Measurements from ENCODE around the gene LHX3.

The LHX3 gene

GRCh38 chr9:136177224-136177623 is 27.7 kb downstream of the LHX3 start:
- DNase-seq (ENCODE audit: low spot score): no peak

GRCh38 chr9:136175616-136176197 is 29.2 kb downstream of the LHX3 start:
- no peak for DNase-seq (ENCODE audit: low spot score)

- no peak for DNase-seq (ENCODE audit: low spot score)
These were observed 29.9 kb downstream of the LHX3 start for GRCh38 chr9:136174779-136175615.

DNA sequence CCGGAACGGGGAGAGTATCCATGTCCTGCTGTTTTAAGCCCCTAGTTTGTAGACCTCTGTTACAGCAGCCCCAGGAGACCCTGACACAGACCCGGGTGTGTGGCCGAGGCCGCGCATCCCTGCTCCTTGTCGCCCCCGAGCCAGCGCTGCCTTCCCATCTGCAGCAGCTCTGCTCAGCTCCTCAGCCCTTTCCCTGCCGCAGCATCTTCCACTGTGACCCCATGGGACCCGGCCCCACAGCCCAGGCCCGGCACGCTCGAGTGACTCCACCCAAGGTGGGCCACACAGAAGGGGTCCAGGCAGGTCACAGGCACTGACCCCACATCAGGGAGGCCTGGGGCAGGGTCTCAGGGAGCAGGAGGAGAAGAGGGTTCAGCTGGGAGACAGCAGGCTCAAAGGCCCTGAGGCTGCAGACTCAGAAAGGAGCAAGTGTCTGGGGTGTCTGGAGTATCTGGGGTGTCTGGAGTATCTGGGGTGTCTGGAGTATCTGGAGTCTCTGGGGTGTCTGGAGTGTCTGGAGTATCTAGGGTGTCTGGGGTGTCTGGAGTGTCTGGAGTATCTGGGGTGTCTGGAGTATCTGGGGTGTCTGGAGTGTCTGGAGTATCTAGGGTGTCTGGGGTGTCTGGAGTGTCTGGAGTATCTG is 31.2 kb downstream of the LHX3 start:
- no peak for DNase-seq (ENCODE audit: low spot score)

GRCh38 chr9:136172412-136173079 is 32.4 kb downstream of the LHX3 start:
- DNase-seq (ENCODE audit: low spot score): no peak

DNA sequence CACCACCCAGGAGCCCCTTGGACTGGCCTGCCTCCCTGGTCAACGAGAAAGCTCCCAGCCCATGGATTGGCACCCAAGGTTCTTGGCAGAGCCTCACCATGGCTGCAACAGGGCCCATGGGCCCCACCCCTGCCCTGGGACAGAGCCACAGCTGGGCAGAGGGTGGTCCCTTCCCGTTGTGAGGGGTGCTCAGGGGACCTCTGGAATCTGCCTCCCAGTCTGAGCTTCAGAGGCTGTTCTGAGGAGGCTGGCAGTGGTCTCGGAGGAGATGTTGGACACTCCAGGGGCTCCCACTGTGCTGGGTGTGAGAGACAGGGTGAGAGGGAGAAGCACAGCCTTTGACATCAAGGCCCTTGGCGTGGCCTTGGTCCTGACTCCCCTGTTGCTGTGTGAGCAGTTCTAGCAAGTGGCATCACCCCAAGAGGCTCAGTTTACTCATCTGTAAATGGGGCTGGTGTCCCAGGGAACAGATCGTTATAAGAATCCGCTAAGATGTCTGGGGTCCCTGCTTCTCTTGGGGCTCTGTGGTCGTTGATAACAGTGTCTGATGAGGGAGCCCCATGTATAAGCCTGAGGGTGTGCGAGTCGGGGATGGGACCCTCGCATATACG is 33.0 kb downstream of the LHX3 start:
- no peak for DNase-seq (ENCODE audit: low spot score)

GRCh38 chr9:136171009-136171800 is 33.7 kb downstream of the LHX3 start:
- DNase-seq (ENCODE audit: low spot score): no peak

DNA sequence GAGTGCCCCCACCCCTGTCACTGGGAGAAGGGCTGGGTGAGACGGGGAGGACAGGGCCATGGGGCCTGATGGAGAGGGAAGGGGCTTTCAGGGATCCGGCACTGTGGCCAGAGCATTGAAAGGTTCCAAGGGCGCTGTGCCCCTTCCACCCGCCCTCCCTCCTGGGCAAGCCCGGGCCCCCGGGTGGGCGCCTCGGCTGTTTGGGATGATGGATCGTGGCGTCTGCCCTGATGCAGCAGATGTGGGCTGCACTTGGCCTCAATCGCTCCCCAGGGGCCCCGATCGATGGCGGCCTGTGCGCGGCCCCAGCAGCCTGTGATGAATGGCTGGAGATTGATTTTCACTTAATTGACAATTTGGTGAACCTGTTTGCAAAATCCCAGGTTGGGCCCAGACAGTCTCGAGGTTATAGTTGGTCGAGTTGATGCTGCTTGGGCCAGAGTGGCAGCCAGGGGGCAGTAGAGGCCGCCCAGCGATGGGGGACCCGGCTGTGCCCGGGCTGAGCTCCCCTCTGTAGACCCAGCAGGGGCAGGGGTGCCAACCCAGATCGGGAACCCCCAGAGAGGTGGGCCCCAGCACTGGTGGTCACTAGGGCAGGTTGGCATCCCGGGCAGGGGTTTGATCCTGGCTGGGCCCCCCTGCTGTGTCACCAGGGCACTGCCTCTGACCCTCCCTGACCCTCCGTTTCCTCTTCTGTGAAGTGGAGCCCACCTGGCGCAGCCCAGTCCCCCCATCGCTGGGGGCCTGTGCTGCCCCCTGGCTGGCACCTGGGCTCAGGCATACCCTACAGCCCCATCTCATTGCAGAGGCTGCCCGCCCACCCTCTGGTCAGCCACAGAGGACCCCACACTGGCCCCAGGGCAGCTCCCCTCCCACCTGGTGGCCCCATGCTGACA is 34.7 kb downstream of the LHX3 start:
- DNase-seq (ENCODE audit: low spot score): peak; percentile 81

DNA sequence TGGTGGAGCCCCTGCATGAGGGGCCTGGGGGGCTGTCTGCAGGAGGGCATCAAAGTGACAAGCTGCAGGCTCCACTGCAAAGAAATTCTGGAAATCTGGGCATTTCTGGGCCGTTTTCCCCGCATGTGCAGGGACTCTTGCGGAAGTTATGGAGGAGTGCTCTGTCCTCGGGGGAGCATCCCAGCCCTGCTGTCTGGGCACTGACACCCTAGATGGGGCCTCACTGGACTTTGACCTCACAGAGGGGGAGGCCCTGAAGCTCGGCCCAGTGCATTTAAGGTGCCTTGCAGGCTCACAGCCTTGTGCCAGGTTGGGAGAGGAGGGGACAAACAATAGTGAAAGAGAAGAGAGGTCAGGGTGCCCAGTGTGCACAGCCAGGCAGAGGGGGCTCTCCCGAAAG is 35.4 kb downstream of the LHX3 start:
- no peak for DNase-seq (ENCODE audit: low spot score)

GRCh38 chr9:136163248-136163850 is 41.6 kb downstream of the LHX3 start:
- DNase-seq (ENCODE audit: low spot score): no peak

DNA sequence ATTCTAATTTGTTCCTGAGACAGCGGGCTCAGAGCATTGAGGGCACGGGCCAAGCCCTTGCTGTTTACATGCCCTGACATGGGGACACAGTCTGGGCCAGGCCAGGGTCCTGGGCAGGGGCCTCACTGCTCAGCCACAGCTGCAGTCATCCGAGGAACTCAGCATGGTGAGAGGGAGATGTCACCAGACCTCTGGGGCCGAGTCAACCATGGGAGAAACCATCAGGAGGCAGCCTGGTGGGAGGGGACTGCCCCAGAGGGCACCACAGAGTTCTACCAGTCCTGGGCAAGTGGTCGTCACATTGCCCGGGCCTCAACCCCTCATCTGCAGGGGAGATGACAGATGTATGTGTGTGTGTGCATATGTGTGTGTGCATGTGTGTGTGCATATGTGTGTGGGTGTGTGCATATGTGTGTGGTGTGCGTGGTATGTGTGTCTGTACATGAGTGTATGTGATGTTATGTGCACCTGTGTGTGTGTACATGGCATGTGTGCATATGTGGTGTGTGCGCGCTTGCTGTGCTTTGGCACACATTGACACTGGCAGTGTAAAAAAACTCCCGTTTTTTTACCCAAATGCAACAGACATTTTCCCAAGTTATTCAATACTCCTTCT is 43.8 kb downstream of the LHX3 start:
- no peak for DNase-seq (ENCODE audit: low spot score)

DNA sequence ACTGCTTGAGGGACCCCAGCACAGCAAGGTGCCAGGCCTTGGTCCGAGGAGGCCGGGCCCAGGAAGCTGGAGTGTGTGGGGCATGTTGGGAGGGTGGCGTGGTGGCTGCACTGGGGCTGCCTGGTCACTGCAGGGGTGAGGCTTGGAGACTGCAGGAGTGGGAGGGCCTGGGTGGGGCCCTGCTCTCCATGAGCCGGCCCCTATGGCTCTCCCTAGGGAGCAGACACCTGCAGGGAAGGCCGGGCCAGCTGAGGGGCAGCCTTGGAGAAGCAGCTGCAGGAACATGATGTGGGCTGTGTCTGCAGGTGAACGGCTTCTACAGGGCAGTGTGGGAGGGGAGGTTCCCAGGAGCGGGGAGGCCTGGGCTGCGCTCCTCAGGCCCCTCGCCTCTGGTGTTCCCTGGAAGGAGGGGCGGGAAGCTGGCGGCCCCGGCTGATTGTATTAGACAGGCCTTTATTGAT is 44.5 kb downstream of the LHX3 start:
- DNase-seq (ENCODE audit: low spot score): no peak

DNA sequence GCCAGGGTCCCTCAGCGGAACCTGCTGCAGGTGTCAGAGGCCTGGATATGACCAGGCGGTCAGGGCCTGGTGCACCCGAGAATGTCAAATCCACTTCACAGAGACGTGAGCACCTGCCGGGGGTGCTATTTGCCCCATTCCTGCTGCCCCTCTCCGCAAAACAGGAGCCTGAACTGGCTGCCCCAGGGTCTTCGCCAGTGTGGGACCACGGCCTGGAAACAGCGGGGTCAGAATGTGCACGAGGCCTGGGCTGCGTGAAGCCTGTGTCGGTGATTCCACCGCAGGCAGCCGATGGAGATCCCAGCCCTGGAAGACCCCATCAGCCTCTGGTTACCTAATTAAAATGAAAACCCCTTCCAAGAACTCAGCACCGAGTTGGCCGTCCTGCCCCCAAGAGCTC is 45.1 kb downstream of the LHX3 start:
- DNase-seq (ENCODE audit: low spot score): no peak

- DNase-seq (ENCODE audit: low spot score): no peak
These were observed 47.3 kb downstream of the LHX3 start for GRCh38 chr9:136157477-136158265.

- DNase-seq (ENCODE audit: low spot score): no peak
These were observed 48.5 kb downstream of the LHX3 start for GRCh38 chr9:136156209-136157120.

DNA sequence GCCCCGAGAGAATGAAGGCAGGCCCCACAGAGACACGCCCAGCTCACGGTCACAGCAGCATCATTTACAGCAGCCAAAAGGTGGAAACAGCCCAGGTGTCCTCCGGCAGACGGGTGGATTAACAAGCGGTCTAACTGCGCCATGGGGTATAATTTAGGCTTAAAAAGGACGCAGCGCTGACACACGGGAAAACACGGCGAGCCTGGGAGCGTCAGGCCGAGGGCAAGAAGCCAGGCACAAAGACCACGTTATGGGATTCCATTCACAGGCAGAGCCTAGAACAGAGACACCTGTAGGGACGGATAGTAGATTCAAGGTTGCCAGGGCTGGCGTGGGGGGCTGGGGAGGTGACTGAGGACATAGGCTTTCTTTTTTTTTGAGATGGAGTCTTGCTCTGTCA is 49.4 kb downstream of the LHX3 start:
- DNase-seq (ENCODE audit: low spot score): no peak

- no peak for DNase-seq (ENCODE audit: low spot score)
These were observed 50.0 kb downstream of the LHX3 start for GRCh38 chr9:136154943-136155342.
